ENCODE measurements around the gene GATB. TPM values are rescaled to one million over a fixed set of nuclear protein-coding genes. Genes with fewer than 3 reads are reported as not detected.
A peak's percentile ranks its signal among the peaks of the same experiment; 100 is the strongest.

Gene GATB
- total RNA-seq, 1 donor from 2014 or later = 102 TPM

DNA sequence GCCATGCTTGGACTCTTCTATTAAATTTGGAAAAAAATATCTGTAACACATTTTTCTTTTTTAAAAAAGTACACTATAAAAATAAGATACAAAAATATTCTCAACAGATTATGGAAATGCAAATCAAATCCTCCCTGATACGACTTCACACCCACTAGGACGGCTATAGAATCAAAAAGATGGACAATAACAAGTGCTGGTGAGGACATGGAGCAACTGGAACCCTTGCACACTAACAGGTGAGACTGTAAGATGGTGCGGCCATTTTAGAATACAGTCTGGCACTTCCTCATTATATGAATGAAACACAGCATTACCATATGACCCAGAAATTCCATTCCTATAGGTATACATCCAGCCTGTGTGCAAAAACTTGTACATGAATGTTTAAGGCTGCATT is 83.6 kb downstream of the GATB start:
- Histone ChIP-seq H3K27me3 (ENCODE audit: low read depth) (no peaks in the 10 kb centered on the region), H3K4me1 (peaks cover 34% of the 10 kb centered on the region), H3K36me3 (peaks cover 30% of the 10 kb centered on the region), H3K9me3 (replicated peaks) (no peaks in the 10 kb centered on the region), H3K27ac (replicated peaks) (no peak overlapping the region), H3K4me3 (no peak overlapping the region)
- intact Hi-C loops (cut with micrococcal nuclease) = no loop called here
- TF ChIP-seq, protein P1, sequence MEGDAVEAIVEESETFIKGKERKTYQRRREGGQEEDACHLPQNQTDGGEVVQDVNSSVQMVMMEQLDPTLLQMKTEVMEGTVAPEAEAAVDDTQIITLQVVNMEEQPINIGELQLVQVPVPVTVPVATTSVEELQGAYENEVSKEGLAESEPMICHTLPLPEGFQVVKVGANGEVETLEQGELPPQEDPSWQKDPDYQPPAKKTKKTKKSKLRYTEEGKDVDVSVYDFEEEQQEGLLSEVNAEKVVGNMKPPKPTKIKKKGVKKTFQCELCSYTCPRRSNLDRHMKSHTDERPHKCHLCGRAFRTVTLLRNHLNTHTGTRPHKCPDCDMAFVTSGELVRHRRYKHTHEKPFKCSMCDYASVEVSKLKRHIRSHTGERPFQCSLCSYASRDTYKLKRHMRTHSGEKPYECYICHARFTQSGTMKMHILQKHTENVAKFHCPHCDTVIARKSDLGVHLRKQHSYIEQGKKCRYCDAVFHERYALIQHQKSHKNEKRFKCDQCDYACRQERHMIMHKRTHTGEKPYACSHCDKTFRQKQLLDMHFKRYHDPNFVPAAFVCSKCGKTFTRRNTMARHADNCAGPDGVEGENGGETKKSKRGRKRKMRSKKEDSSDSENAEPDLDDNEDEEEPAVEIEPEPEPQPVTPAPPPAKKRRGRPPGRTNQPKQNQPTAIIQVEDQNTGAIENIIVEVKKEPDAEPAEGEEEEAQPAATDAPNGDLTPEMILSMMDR (IDR thresholded peaks at IDR 0.05; ENCODE audit: borderline replicate concordance) = no peak
- no peak for DNase-seq

DNA sequence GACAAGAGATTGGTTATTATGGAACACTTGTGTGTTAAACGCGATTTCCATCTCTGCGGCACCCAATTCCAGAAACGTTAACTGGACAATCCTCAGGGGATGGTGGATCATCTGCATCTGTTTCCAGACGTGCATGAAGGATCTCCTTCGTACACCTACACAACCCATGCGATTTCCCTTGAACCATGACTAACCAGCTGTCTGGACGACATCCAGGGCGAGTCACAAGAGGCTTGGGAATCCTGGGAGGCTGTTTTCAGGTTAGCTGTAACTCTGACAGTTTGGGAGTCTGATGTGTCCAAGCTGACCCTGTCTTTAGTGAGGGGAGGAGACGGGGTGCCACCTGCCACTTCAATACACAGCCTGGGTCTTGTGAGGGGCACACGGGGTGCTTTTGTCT is 84.5 kb downstream of the GATB start:
- Histone ChIP-seq H3K4me3 (no peak overlapping the region), H3K27ac (replicated peaks) (no peak overlapping the region), H3K9me3 (replicated peaks) (no peaks in the 10 kb centered on the region), H3K27me3 (ENCODE audit: low read depth) (no peaks in the 10 kb centered on the region), H3K4me1 (peaks cover 43% of the 10 kb centered on the region), H3K36me3 (peaks cover 29% of the 10 kb centered on the region)
- intact Hi-C loops (cut with micrococcal nuclease) = no loop called here
- TF ChIP-seq, protein P1 (IDR thresholded peaks at IDR 0.05; ENCODE audit: borderline replicate concordance) = no peak
- DNase-seq = no peak

DNA sequence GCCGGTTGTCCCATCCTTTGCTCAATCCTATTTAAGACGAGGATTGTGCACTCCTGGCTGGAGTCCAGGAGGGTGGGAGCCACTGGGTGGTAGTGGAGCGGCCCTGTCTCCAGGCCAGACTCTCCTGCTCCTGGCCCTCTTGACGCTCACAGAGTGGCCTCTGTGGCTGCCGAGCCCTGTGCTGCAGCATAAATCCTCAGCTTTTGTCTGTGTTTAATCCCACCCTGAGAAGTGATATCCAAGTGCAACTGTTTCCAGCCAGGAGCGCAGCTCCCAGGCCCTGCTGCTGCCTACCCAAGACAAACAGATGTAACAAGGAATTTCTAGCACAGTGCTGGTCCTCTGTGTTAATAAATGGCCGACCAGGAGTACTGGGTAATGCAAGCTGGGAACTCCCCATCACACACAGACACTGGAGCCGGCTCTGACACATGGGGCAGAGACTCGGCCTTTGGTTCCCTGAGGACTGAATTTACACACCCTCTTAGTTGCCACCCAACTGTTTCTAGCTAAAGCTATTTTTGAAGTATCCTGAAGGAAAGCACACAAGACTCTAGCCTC is 85.3 kb downstream of the GATB start:
- Histone ChIP-seq H3K4me1 (peaks cover 44% of the 10 kb centered on the region), H3K4me3 (peak overlapping the region; percentile 56), H3K27ac (replicated peaks) (peak overlapping the region; percentile 49), H3K9me3 (replicated peaks) (no peaks in the 10 kb centered on the region), H3K36me3 (peaks cover 26% of the 10 kb centered on the region), H3K27me3 (ENCODE audit: low read depth) (no peaks in the 10 kb centered on the region)
- TF ChIP-seq, protein P1 (IDR thresholded peaks at IDR 0.05; ENCODE audit: borderline replicate concordance) = no peak
- no peak for DNase-seq
- intact Hi-C loops (cut with micrococcal nuclease) = no loop called here

DNA sequence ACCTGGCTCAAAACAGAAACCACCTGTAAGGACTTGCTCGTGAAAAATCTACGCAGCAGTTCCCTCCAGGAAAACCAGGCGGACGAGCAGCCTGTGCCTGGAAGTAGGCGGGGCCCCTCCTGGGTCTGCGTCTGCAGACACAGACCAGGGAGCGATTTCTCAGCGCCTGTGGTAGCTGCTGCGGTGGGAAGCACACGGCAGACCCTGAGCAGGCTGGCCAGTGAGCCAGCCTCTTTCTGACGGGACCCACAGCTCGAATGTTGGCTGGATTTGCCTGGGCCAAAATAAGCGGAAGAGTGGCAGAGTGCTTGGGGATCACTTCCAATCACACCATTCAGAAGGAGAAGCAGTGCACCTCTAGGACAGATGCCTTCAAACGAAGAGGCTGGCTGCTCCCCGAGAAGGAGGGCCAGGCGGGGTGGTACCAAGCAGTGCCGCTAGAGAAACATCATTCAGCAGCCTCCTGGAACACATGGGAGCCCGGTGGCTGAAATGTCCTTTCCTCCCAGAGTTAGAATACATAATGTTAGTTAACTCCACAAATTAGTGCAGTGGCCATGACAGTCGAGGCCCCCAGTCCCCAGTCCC is 85.9 kb downstream of the GATB start:
- peak overlapping the region; percentile 49 for H3K27ac ChIP-seq (replicated peaks)
- TF ChIP-seq, protein P1 (IDR thresholded peaks at IDR 0.05; ENCODE audit: borderline replicate concordance) = peak; percentile 46
- H3K36me3 ChIP-seq = peaks cover 20% of the 10 kb centered on the region
- peaks cover 44% of the 10 kb centered on the region for H3K4me1 ChIP-seq
- intact Hi-C loops (cut with micrococcal nuclease) = no loop called here
- no peak for DNase-seq
- no peaks in the 10 kb centered on the region for H3K27me3 ChIP-seq (ENCODE audit: low read depth)
- no peaks in the 10 kb centered on the region for H3K9me3 ChIP-seq (replicated peaks)
- peak overlapping the region; percentile 56 for H3K4me3 ChIP-seq

DNA sequence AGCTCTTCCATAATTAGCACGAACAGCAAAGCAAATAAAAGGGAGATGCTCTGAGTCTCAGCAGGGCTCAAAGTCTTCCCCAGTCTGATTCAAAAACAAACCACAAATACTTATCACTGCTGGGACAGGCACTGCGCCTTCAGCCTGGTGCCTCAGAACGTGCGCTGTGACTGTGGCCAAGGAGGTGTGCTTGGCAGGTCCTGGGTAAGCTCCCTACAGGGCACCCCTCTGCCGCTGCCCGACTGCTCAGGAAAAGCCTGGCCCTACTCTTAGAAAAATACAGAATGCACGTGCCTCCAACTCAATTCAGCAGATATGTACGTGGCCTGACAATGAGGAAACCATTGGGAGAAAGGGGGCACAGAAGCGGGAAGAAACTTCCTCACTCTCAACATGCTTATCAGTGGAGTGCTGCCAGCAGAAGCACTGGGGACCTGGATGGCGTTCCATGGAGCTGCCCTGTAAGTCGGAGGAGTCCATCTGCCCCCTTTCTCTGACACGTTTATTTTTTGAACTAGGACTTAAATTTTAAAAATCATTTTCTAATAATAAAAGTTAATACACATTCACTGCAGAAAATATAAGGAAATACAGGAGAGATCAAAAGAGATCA is 86.8 kb downstream of the GATB start:
- no peak overlapping the region for H3K27ac ChIP-seq (replicated peaks)

More for the DNA sequence above, 86.8 kb downstream of the GATB start:
- intact Hi-C loops (cut with micrococcal nuclease) = no loop called here
- Histone ChIP-seq H3K36me3 (peaks cover 11% of the 10 kb centered on the region), H3K4me3 (peak overlapping the region; percentile 56), H3K4me1 (peaks cover 44% of the 10 kb centered on the region), H3K9me3 (replicated peaks) (no peaks in the 10 kb centered on the region), H3K27me3 (ENCODE audit: low read depth) (no peaks in the 10 kb centered on the region)
- TF ChIP-seq, protein P1 (IDR thresholded peaks at IDR 0.05; ENCODE audit: borderline replicate concordance) = no peak
- no peak for DNase-seq

Data from left ventricle myocardium inferior (tissue), 1 donor.